ENCODE data around the gene NEU4.

The NEU4 gene

GRCh38 chr2:241769819-241770184, 39.2 kb upstream of the NEU4 start:
- Histone ChIP-seq H3K27ac (ENCODE audit: low read depth, low read length) (no peak overlapping the region), H3K27me3 (ENCODE audit: control insufficient read depth in 1 of 2, insufficient read depth in 2 of 2, low read length in 2 of 2) (peaks cover 0 to 31% of the 10 kb centered on the region in 2 donors), H3K4me1 (ENCODE audit: insufficient read depth, low read length) (no peaks in the 10 kb centered on the region), H3K9ac (ENCODE audit: low read length) (no peak overlapping the region), H3K4me3 (ENCODE audit: low read depth in 1 of 2, low read length in 2 of 2) (no peak overlapping the region), H3K36me3 (ENCODE audit: insufficient read depth, low read length) (no peaks in the 10 kb centered on the region), H3K9me3 (ENCODE audit: low read length) (no peaks in the 10 kb centered on the region)

GRCh38 chr2:241770185-241770935, 38.6 kb upstream of the NEU4 start:
- Histone ChIP-seq H3K27ac (ENCODE audit: low read depth, low read length) (no peak overlapping the region), H3K9ac (ENCODE audit: low read length) (no peak overlapping the region), H3K9me3 (ENCODE audit: low read length) (no peaks in the 10 kb centered on the region), H3K36me3 (ENCODE audit: insufficient read depth, low read length) (no peaks in the 10 kb centered on the region), H3K27me3 (ENCODE audit: control insufficient read depth in 1 of 2, insufficient read depth in 2 of 2, low read length in 2 of 2) (peaks cover 0 to 36% of the 10 kb centered on the region in 2 donors), H3K4me1 (ENCODE audit: insufficient read depth, low read length) (no peaks in the 10 kb centered on the region), H3K4me3 (ENCODE audit: low read depth in 1 of 2, low read length in 2 of 2) (no peak overlapping the region)

GRCh38 chr2:241770936-241771285, 38.1 kb upstream of the NEU4 start:
- no peak overlapping the region for H3K27ac ChIP-seq (ENCODE audit: low read depth, low read length)

GRCh38 chr2:241771286-241772062, 37.5 kb upstream of the NEU4 start:
- H3K4me3 ChIP-seq (ENCODE audit: low read depth in 1 of 2, low read length in 2 of 2): no peak overlapping the region
- H3K27me3 ChIP-seq (ENCODE audit: control insufficient read depth in 1 of 2, insufficient read depth in 2 of 2, low read length in 2 of 2): peaks cover 0 to 46% of the 10 kb centered on the region in 2 donors
- no peaks in the 10 kb centered on the region for H3K9me3 ChIP-seq (ENCODE audit: low read length)
- no peaks in the 10 kb centered on the region for H3K36me3 ChIP-seq (ENCODE audit: insufficient read depth, low read length)
- H3K27ac ChIP-seq (ENCODE audit: low read depth, low read length): no peak overlapping the region
- H3K9ac ChIP-seq (ENCODE audit: low read length): no peak overlapping the region
- no peaks in the 10 kb centered on the region for H3K4me1 ChIP-seq (ENCODE audit: insufficient read depth, low read length)

More at GRCh38 chr2:241770936-241771285, 38.1 kb upstream of the NEU4 start:
- no peak overlapping the region for H3K4me3 ChIP-seq (ENCODE audit: low read depth in 1 of 2, low read length in 2 of 2)
- H3K9ac ChIP-seq (ENCODE audit: low read length): no peak overlapping the region
- H3K36me3 ChIP-seq (ENCODE audit: insufficient read depth, low read length): no peaks in the 10 kb centered on the region
- H3K27me3 ChIP-seq (ENCODE audit: control insufficient read depth in 1 of 2, insufficient read depth in 2 of 2, low read length in 2 of 2): peaks cover 0 to 42% of the 10 kb centered on the region in 2 donors
- no peaks in the 10 kb centered on the region for H3K4me1 ChIP-seq (ENCODE audit: insufficient read depth, low read length)
- H3K9me3 ChIP-seq (ENCODE audit: low read length): no peaks in the 10 kb centered on the region

- no peak overlapping the region for H3K4me3 ChIP-seq (ENCODE audit: low read depth in 1 of 2, low read length in 2 of 2)
- no peaks in the 10 kb centered on the region for H3K36me3 ChIP-seq (ENCODE audit: insufficient read depth, low read length)
- H3K27ac ChIP-seq (ENCODE audit: low read depth, low read length): no peak overlapping the region
- H3K27me3 ChIP-seq (ENCODE audit: control insufficient read depth in 1 of 2, insufficient read depth in 2 of 2, low read length in 2 of 2): peaks cover 0 to 52% of the 10 kb centered on the region in 2 donors
- H3K4me1 ChIP-seq (ENCODE audit: insufficient read depth, low read length): no peaks in the 10 kb centered on the region
- H3K9ac ChIP-seq (ENCODE audit: low read length): no peak overlapping the region
- H3K9me3 ChIP-seq (ENCODE audit: low read length): no peaks in the 10 kb centered on the region
These were observed 36.9 kb upstream of the NEU4 start for GRCh38 chr2:241772063-241772499.

- Histone ChIP-seq H3K4me1 (ENCODE audit: insufficient read depth, low read length) (no peaks in the 10 kb centered on the region), H3K27me3 (ENCODE audit: control insufficient read depth in 1 of 2, insufficient read depth in 2 of 2, low read length in 2 of 2) (peaks cover 0 to 55% of the 10 kb centered on the region in 2 donors), H3K27ac (ENCODE audit: low read depth, low read length) (no peak overlapping the region), H3K4me3 (ENCODE audit: low read depth in 1 of 2, low read length in 2 of 2) (no peak overlapping the region), H3K36me3 (ENCODE audit: insufficient read depth, low read length) (no peaks in the 10 kb centered on the region), H3K9me3 (ENCODE audit: low read length) (no peaks in the 10 kb centered on the region), H3K9ac (ENCODE audit: low read length) (no peak overlapping the region)
These were observed 35.2 kb upstream of the NEU4 start for GRCh38 chr2:241773511-241774418.

GRCh38 chr2:241774419-241775222, 34.4 kb upstream of the NEU4 start:
- Histone ChIP-seq H3K36me3 (ENCODE audit: insufficient read depth, low read length) (no peaks in the 10 kb centered on the region), H3K9ac (ENCODE audit: low read length) (no peak overlapping the region), H3K27me3 (ENCODE audit: control insufficient read depth in 1 of 2, insufficient read depth in 2 of 2, low read length in 2 of 2) (peaks cover 0 to 55% of the 10 kb centered on the region in 2 donors), H3K4me1 (ENCODE audit: insufficient read depth, low read length) (no peaks in the 10 kb centered on the region), H3K27ac (ENCODE audit: low read depth, low read length) (no peak overlapping the region), H3K9me3 (ENCODE audit: low read length) (no peaks in the 10 kb centered on the region), H3K4me3 (ENCODE audit: low read depth in 1 of 2, low read length in 2 of 2) (no peak overlapping the region)

GRCh38 chr2:241775223-241776177, 33.5 kb upstream of the NEU4 start:
- Histone ChIP-seq H3K4me3 (ENCODE audit: low read depth in 1 of 2, low read length in 2 of 2) (no peak overlapping the region), H3K27me3 (ENCODE audit: control insufficient read depth in 1 of 2, insufficient read depth in 2 of 2, low read length in 2 of 2) (peaks cover 0 to 55% of the 10 kb centered on the region in 2 donors), H3K4me1 (ENCODE audit: insufficient read depth, low read length) (no peaks in the 10 kb centered on the region), H3K9ac (ENCODE audit: low read length) (no peak overlapping the region), H3K9me3 (ENCODE audit: low read length) (no peaks in the 10 kb centered on the region), H3K27ac (ENCODE audit: low read depth, low read length) (no peak overlapping the region), H3K36me3 (ENCODE audit: insufficient read depth, low read length) (no peaks in the 10 kb centered on the region)

GRCh38 chr2:241776336-241777169, 32.4 kb upstream of the NEU4 start, which contains the start of gene GAL3ST2:
Gene GAL3ST2 (plus strand): TSS chr2:241776822. CDS start chr2:241776956, 134 bp downstream.
- no peaks in the 10 kb centered on the region for H3K9me3 ChIP-seq (ENCODE audit: low read length)
- no peak within 1 kb of the TSS for H3K27ac ChIP-seq (ENCODE audit: low read depth, low read length)
- H3K36me3 ChIP-seq (ENCODE audit: insufficient read depth, low read length): no peaks in the 10 kb centered on the region
- no peak within 1 kb of the TSS for H3K4me3 ChIP-seq (ENCODE audit: low read depth in 1 of 2, low read length in 2 of 2)
- no peaks in the 10 kb centered on the region for H3K4me1 ChIP-seq (ENCODE audit: insufficient read depth, low read length)
- no peak within 1 kb of the TSS for H3K9ac ChIP-seq (ENCODE audit: low read length)
- H3K27me3 ChIP-seq (ENCODE audit: control insufficient read depth in 1 of 2, insufficient read depth in 2 of 2, low read length in 2 of 2): peaks cover 0 to 47% of the 10 kb centered on the region in 2 donors

Measured in muscle layer of colon (tissue), 2 donors.